Left kidney (tissue), 2 donors: Measurements from ENCODE around the gene RHOB. TPM values are rescaled to one million over a fixed set of nuclear protein-coding genes. Genes with fewer than 3 reads are reported as not detected.

Experiments used
- DNase-seq: peaks from one replicate; pipeline ENCODE4 v3.0.0-alpha.2; 2013
- polyA plus RNA-seq: library from polyadenylated mRNA; unstranded; fragments of 120-200 nt; gene quantifications from one replicate; pipeline ENCODE4 v1.2.1, GENCODE V29; 2013; ENCODE audit not compliant: insufficient read length

The RHOB gene
- polyA plus RNA-seq, 1 donor, result 64.2 TPM

GRCh38 chr2:20421336-20421987 lies 25.4 kb upstream of the RHOB start:
- no peak for DNase-seq

GRCh38 chr2:20421988-20422370 lies 24.9 kb upstream of the RHOB start:
- DNase-seq, result no peak

- no peak for DNase-seq
Measured at GRCh38 chr2:20422402-20423271, 24.2 kb upstream of the RHOB start.

DNA sequence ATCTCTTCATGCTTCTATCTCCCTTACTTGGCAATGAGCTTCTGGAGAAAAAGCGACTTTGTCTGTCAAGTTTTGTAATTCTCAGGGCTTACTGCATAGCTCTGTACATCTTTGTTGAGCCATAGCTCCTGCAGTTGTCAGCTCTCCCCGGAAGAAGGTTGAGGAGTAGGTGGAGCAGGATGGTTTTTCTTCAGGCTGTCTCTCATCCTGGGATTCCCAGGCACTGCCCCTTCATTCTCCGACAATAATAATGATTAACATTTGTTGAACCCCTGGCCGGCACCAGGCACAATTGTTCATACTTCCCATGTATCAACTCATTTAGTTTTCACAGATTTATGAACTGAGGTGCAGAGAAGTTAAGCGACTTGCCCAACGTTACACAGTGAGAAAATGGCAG lies 23.5 kb upstream of the RHOB start:
- DNase-seq, result no peak

GRCh38 chr2:20423847-20424246 lies 23.0 kb upstream of the RHOB start:
- no peak for DNase-seq

GRCh38 chr2:20424300-20425290 lies 22.3 kb upstream of the RHOB start:
- no peak for DNase-seq

DNA sequence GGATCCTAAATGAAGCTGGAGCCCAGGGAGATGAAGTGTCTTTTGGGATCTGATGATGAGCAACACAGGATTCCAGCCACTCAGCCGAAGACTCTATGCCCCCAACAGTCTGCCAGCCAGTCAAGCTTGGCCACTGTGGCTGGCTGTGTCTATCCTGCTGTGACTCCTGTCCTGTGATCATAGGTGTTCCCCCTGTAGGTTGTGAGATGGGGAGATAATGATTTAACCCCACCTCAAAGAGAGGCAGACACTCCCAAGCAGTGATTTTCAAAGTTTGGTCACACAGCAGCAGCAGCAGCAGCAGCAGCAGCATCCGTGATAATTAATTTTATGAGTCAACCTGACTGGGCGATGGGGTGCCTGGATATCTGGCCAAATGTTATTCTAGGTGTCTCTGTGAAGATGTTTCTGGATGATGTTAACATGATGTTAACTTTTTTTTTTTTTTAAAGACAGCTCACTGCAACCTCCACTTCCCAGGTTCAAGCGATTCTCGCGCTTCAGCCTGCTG lies 21.4 kb upstream of the RHOB start:
- DNase-seq, result no peak

- no peak for DNase-seq
Measured at GRCh38 chr2:20425884-20426283, 21.0 kb upstream of the RHOB start.

GRCh38 chr2:20427931-20428526 lies 18.8 kb upstream of the RHOB start:
- DNase-seq, result no peak

- DNase-seq, result no peak
Measured at GRCh38 chr2:20428717-20429490, 18.0 kb upstream of the RHOB start.

GRCh38 chr2:20429528-20429927 lies 17.3 kb upstream of the RHOB start:
- DNase-seq, result no peak

DNA sequence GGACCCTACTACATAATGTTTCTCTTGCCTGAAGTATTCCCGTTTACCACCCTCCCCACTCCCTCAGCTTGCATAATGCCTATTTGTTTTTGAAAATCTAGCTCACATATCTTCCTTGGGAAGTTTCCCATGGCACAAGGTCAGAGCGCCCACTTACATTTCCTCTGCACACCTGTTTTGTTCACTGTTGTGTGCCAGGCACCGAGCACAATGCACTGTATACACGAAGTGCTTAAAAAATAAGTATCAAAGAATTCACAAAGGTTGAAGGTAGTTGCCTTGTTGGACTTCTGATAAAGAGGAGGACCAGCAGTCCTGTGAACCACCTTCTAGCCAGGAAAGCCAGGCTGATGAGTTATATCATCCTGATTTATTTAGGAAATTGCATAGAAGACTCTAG lies 16.8 kb upstream of the RHOB start:
- DNase-seq, result no peak

DNA sequence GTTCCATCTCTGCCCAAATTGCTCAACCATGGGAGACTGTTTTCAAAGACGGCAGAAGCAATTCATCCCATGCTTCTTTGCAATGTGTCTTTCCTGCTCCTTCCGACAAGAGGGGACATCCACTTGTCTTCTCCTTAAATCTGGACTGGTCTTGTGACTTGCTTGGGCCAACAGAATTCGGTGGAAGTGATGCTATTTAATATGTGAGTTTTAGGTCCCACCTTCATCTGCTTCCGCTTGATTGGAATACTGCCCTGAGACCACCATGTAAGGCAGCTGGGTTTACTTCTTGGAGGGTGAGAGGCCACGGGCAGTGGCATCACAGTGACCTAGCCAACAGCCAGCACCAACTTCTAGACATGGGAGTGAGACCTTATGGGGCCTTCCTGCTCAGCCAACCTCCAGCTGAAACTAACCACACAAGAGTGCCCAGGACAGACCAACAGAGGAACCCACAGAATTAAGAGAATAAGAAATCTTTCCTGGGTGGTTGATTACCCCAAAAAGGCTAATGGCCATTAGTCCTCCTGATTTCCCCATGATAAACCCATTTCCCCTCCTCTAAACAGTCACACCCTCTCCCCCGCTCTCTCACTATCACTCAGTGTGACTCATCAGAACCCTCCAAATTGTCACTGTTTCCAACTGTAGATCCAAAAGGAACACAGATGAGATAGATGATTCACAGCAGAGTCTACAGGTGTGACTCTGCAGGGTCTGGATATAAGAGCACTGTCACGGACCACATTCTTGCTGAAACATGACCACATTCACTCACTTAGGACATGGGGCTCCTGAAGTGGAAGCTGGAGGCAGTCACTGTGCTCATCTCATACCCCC lies 16.2 kb upstream of the RHOB start:
- no peak for DNase-seq

DNA sequence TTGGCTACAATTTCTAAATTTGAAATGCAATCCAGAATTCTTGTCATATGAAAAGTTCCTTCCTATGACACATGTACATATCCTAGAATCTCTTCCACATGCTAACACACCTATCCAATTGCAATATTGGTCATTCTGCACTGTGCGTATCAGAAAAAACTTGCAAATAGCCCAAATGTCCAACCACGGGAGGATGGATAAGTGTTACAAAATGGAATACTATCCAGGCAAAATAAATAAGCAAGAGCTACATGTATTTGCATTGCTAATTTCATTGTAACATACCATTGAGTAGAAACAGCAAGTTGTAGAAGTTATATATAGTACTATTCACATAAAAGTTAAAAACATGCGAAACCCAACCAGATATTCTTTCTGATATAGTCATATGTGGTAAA lies 15.6 kb upstream of the RHOB start:
- DNase-seq, result no peak

DNA sequence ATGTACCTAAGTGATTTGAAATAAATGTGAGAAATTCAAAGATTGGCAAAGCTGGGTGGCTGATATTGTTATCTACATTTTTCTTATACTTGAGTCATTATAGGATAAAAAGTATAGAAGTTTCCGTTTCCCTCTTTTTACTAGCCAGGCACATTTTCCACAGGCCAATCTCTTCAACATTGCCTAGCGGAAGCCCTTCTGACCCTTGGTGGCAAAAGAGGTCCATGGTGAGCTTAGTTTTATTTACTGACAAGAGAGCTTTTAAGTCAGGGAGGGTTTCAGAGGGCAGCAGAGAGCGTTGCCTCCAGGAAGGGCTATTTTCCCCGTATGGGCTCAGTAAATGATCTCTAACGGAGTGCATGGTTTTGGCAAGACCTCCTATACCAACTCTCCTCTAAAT lies 15.1 kb upstream of the RHOB start:
- no peak for DNase-seq

DNA sequence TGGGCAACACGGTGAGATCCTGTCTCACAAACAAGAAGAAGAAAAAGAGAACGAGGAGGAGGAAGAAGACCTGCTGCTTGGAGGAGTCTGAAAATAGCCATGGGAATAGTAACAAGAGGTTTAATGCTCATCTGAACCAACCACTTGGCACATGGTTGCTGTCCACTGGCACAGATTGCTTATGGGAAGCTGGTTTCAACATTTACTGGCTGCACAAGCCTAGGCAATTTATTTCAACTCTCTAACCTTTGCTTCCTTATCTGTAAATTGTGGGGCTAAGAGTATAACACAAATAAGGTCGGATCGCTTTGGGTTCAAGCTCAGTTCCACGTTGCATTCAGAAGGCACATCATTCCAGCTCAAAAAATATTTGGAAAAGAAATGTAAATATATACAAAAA lies 14.2 kb upstream of the RHOB start:
- no peak for DNase-seq

DNA sequence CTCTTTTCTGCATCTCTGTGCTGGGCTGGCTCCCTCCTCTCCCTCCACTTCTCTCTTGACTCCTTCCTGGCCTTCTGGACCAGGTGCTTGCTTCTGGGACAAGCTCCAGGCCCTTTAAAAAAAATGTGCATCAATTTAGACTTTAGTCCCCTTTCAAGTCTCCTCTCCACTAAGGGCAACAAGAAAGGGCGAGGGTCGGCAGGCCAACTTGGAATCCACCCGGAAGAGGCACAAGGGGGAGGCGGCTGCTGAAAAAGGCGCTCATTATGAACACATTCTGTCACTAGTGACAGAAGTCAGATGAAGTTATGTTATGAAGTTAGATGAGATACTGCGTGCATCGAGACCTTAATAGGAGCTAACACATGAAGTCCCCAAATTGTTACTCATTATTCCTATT lies 13.6 kb upstream of the RHOB start:
- no peak for DNase-seq

DNA sequence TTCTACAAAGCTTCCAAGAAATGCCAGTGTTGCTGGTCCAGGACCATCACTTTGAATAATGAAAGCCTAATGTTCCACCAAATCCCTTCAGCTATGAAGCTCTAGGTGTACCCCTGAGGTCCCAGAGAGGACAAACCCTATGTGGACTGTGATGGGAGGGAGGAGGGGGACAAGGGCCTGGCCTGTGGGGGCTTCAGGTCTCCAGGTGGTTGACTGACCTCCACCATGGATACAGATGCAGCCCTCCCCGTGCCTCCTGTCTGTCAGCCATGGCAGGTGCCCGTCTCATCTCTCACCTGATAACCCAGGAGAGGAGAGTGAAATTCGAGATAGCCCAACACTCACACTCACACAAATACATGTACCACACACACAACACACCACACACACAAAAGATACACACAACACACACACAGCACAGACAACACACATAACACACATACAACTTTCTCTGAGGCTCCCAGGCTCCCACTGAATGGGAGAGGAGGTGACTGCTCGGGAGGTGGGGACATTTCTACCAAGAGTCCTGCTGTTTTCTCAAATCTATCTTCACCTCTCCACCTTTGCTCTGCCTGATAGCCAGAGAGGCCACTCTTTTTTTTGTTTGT lies 12.8 kb upstream of the RHOB start:
- DNase-seq, result no peak

DNA sequence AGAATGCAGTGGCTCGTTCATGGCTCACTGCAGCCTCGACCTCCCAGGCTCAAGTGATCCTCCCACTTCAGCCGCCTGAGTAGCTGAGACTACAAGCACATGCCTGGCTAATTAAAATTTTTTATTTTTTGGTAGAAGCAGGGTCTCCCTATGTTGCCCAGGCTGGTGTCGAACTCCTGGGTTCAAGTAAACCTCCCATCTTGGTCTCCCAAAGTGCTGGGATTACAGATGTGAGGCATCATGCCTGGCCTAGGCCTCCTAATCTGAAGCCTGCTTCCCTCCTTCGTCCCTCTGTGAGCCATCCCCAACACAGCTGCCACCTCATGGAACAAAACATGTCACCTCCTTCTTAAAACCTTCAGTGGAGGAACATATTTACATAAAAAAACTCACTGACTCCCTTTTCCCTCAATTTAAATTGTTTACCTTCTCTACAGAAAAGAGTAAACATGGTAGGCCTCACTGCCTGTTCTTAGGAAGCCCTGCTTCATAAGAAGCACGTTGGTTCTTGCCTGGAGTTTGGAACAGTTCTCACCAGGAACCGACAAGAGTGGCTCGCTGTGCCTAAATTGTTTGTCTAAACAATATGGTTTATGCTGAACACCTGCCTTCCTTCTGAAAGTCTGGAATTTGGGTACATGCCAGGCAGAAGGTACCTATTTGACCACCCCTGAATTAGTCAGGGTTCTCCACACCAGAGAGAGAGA lies 12.1 kb upstream of the RHOB start:
- DNase-seq, result no peak
